Kidney (tissue), 14 donors: Measurements from ENCODE around the gene SLC2A1. TPM values are rescaled to one million over a fixed set of nuclear protein-coding genes. Genes with fewer than 3 reads are reported as not detected.
A peak's percentile ranks its signal among the peaks of the same experiment; 100 is the strongest.

Experiments used
- DNase-seq, 5 donors: peaks; one replicate each; pipeline ENCODE4 v3.0.0-alpha.2; 2013 to 2020
- FAIRE-seq: peaks from 2 replicates; lab custom pipeline; 2012; peaks lifted over from hg19 to GRCh38; lab: Jason Lieb, UNC
- H3K27ac ChIP-seq, 2 donors: one replicate each; pipeline ENCODE4 v1.7.0; 2013; ENCODE audit warnings: low read depth in 2 of 2, low read length in 2 of 2, inconsistent platforms in 1 of 2
- H3K27me3 ChIP-seq: one replicate; pipeline ENCODE4 v1.7.1; 2013; ENCODE audit warnings: low read length, inconsistent platforms; ENCODE audit not compliant: control insufficient read depth, insufficient read depth
- H3K36me3 ChIP-seq, 3 donors: one replicate each; pipeline versions ENCODE4 v1.7.0 to v1.7.1; 2013; ENCODE audit warnings: low read length in 3 of 3, control low read depth in 1 of 3, inconsistent platforms in 1 of 3; ENCODE audit not compliant: insufficient read depth in 3 of 3, control insufficient read depth in 2 of 3
- H3K4me1 ChIP-seq, 3 donors: one replicate each; pipeline versions ENCODE4 v1.7.0 to v1.7.1; 2013; ENCODE audit warnings: low read length in 3 of 3, inconsistent platforms in 1 of 3, low read depth in 1 of 3; ENCODE audit not compliant: control insufficient read depth in 2 of 3, insufficient read depth in 2 of 3
- H3K4me3 ChIP-seq, 3 donors: one replicate each; pipeline versions ENCODE4 v1.7.0 to v1.8.1; 2013; ENCODE audit warnings: low read length in 3 of 3, control low read depth in 1 of 3, inconsistent platforms in 1 of 3
- H3K9ac ChIP-seq, 3 donors: one replicate each; pipeline versions ENCODE4 v1.7.0 to v1.7.1; 2013; ENCODE audit warnings: low read length in 3 of 3, control low read depth in 1 of 3, inconsistent platforms in 1 of 3
- H3K9me3 ChIP-seq, 3 donors: one replicate each; pipeline versions ENCODE4 v1.7.0 to v1.7.1; 2013; ENCODE audit warnings: low read length in 3 of 3, control low read depth in 1 of 3, inconsistent platforms in 1 of 3; ENCODE audit not compliant: control insufficient read depth in 2 of 3, insufficient read depth in 1 of 3
- intact Hi-C: fragments of 100-400 bp; cut with DNase I; formaldehyde crosslinking; loops from one replicate; pipeline ENCODE4 v1.11.1; 2022
- polyA plus RNA-seq: library from polyadenylated mRNA; stranded (reverse); fragments of 350-450 nt; fragmentation: Illumina TruSeq; extraction: RNeasy Lipid Tissue Mini Kit (QIAGEN cat#74804); gene quantifications from one replicate; pipeline ENCODE4 v1.2.3, GENCODE V29; 2014; ENCODE audit warnings: low read depth, low replicate concordance; ENCODE audit not compliant: insufficient read depth
- total RNA-seq: library from RNA; stranded (reverse); fragmentation: NEBNext Ultra II Directional; extraction: Animal tissue kit (Norgen Biotek cat#: 25700); gene quantifications from one replicate; pipeline ENCODE4 v1.2.1, GENCODE V29; 2021
- TF ChIP-seq, protein P1 (sequence below): IDR thresholded peaks from 3 replicates; pipeline ENCODE4 v1.5.1; 2012; ENCODE audit warnings: mild to moderate bottlenecking, moderate library complexity, borderline replicate concordance; ENCODE audit not compliant: insufficient read depth; ENCODE audit errors: extremely low read depth
- donor health status: control.
- donor health status: control.
- donor health status: control.
- donor health status: control.
- donor health status: control.
- donor health status: DM: yes; HTN: yes; CAD: no.
- donor health status: Normal renal cell carcinoma (clear cell type).

The SLC2A1 gene
- total and polyA plus RNA-seq, 2 donors from 2014 or later, result 28.6 to 55.9 TPM

- DNase-seq (peak in 4 of 5 donors; percentile 49 to 65 (median 56)), FAIRE-seq (no peak)
- TF ChIP-seq, protein P1, sequence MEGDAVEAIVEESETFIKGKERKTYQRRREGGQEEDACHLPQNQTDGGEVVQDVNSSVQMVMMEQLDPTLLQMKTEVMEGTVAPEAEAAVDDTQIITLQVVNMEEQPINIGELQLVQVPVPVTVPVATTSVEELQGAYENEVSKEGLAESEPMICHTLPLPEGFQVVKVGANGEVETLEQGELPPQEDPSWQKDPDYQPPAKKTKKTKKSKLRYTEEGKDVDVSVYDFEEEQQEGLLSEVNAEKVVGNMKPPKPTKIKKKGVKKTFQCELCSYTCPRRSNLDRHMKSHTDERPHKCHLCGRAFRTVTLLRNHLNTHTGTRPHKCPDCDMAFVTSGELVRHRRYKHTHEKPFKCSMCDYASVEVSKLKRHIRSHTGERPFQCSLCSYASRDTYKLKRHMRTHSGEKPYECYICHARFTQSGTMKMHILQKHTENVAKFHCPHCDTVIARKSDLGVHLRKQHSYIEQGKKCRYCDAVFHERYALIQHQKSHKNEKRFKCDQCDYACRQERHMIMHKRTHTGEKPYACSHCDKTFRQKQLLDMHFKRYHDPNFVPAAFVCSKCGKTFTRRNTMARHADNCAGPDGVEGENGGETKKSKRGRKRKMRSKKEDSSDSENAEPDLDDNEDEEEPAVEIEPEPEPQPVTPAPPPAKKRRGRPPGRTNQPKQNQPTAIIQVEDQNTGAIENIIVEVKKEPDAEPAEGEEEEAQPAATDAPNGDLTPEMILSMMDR, result no peak
- H3K4me3 ChIP-seq, result no peak overlapping the region
- peaks cover 0 to 25% (median 18%) of the 10 kb centered on the region in 3 donors for H3K4me1 ChIP-seq
- peak overlapping the region in 1 of 2 donors; percentile 58 for H3K27ac ChIP-seq
- H3K27me3 ChIP-seq, result no peaks in the 10 kb centered on the region
- no peaks in the 10 kb centered on the region for H3K9me3 ChIP-seq
- H3K36me3 ChIP-seq, result no peaks in the 10 kb centered on the region
- H3K9ac ChIP-seq, result peak overlapping the region in 1 of 3 donors; percentile 38
- intact Hi-C loops, result no loop called here
Measured at GRCh38 chr1:42952303-42953001, 6.2 kb downstream of the SLC2A1 start.

DNA sequence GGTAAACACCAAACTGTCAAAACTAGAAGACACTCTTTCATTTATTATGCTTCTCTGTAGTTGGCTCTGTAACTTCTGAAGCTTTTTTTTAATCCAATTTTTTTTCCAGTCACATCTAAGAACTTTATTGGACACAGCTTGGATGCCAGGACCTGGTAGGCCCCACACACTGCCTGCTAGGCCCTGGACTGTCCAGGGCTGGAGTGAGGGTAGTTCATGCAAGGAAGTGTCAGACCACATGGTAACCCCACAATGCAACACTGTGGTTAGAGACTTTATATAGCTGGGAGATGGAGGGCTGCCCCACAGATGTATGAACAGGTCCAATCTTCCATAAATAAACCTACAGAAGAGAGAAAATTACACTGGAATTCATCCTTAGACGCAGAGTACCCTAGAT is 7.1 kb downstream of the SLC2A1 start:
- Histone ChIP-seq H3K9ac (no peak overlapping the region), H3K4me1 (peaks cover 0 to 34% (median 16%) of the 10 kb centered on the region in 3 donors), H3K4me3 (no peak overlapping the region), H3K27ac (no peak overlapping the region), H3K9me3 (no peaks in the 10 kb centered on the region), H3K27me3 (no peaks in the 10 kb centered on the region), H3K36me3 (no peaks in the 10 kb centered on the region)
- TF ChIP-seq, protein P1, result no peak
- no peak for DNase-seq
- intact Hi-C loops, result no loop called here
- no peak for FAIRE-seq

- intact Hi-C loops, result no loop called here
- no peaks in the 10 kb centered on the region for H3K36me3 ChIP-seq
- peaks cover 0 to 39% (median 24%) of the 10 kb centered on the region in 3 donors for H3K4me1 ChIP-seq
- FAIRE-seq (no peak), DNase-seq (no peak)
- TF ChIP-seq, protein P1, result no peak
- H3K9ac ChIP-seq, result peak overlapping the region in 1 of 3 donors; percentile 47
- H3K27ac ChIP-seq, result peak overlapping the region; percentile 56 to 74
- H3K4me3 ChIP-seq, result no peak overlapping the region
- H3K9me3 ChIP-seq, result no peaks in the 10 kb centered on the region
- no peaks in the 10 kb centered on the region for H3K27me3 ChIP-seq
Measured at GRCh38 chr1:42950116-42950481, 8.6 kb downstream of the SLC2A1 start.
